ENCODE results near the gene PDS5B. TPM values are rescaled to one million over a fixed set of nuclear protein-coding genes. Genes with fewer than 3 reads are reported as not detected.

The PDS5B gene
- total and polyA plus RNA-seq, 4 donors, result 3.6 to 24.3 (median 12.9) TPM

GRCh38 chr13:32821149-32821688 is 235.0 kb downstream of the PDS5B start:
- H3K9me3 ChIP-seq (ENCODE audit: control insufficient read depth in 4 of 4, low read length in 3 of 4), result no peaks in the 10 kb centered on the region
- TF ChIP-seq HNF4A (conservative IDR thresholded peaks at IDR 0.05) (no peak), RXRA (IDR thresholded peaks at IDR 0.05) (no peak), YY1 (IDR thresholded peaks at IDR 0.05) (no peak), FOXA2 (IDR thresholded peaks at IDR 0.05) (no peak), GABPA (IDR thresholded peaks at IDR 0.05 in 1 of 2, conservative IDR thresholded peaks at IDR 0.05 in 1 of 2) (no peak), NR2F2 (IDR thresholded peaks at IDR 0.05) (no peak), SP1 (IDR thresholded peaks at IDR 0.05) (no peak), RAD21 (IDR thresholded peaks at IDR 0.05) (no peak), EGR1 (IDR thresholded peaks at IDR 0.05; ENCODE audit: low read depth in 2 of 2) (no peak), HNF4G (IDR thresholded peaks at IDR 0.05) (no peak), CTCF (IDR thresholded peaks at IDR 0.05; ENCODE audit: low read depth, low read length, missing input control) (no peak), REST (IDR thresholded peaks at IDR 0.05) (no peak), FOXA1 (IDR thresholded peaks at IDR 0.05) (no peak), JUND (IDR thresholded peaks at IDR 0.05) (no peak), TAF1 (conservative IDR thresholded peaks at IDR 0.05) (no peak), ATF3 (IDR thresholded peaks at IDR 0.05) (no peak)
- TF ChIP-seq, protein P1, sequence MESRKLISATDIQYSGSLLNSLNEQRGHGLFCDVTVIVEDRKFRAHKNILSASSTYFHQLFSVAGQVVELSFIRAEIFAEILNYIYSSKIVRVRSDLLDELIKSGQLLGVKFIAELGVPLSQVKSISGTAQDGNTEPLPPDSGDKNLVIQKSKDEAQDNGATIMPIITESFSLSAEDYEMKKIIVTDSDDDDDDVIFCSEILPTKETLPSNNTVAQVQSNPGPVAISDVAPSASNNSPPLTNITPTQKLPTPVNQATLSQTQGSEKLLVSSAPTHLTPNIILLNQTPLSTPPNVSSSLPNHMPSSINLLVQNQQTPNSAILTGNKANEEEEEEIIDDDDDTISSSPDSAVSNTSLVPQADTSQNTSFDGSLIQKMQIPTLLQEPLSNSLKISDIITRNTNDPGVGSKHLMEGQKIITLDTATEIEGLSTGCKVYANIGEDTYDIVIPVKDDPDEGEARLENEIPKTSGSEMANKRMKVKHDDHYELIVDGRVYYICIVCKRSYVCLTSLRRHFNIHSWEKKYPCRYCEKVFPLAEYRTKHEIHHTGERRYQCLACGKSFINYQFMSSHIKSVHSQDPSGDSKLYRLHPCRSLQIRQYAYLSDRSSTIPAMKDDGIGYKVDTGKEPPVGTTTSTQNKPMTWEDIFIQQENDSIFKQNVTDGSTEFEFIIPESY (IDR thresholded peaks at IDR 0.05), result no peak
- TF ChIP-seq, protein P2, sequence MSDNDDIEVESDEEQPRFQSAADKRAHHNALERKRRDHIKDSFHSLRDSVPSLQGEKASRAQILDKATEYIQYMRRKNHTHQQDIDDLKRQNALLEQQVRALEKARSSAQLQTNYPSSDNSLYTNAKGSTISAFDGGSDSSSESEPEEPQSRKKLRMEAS (IDR thresholded peaks at IDR 0.05), result no peak
- WGBS, result 91% methylated on average over 14 of the region's 14 CpGs
- no peaks in the 10 kb centered on the region for H3K27me3 ChIP-seq (ENCODE audit: control insufficient read depth in 4 of 4, insufficient read depth in 4 of 4, low read length in 3 of 4)
- H3K4me1 ChIP-seq (ENCODE audit: control insufficient read depth in 4 of 4, insufficient read depth in 4 of 4, low read length in 3 of 4), result no peaks in the 10 kb centered on the region
- H3K4me3 ChIP-seq (ENCODE audit: low read depth in 1 of 3, low read length in 3 of 3), result no peak overlapping the region
- H3K9ac ChIP-seq (ENCODE audit: low read depth in 1 of 2, low read length in 2 of 2), result no peak overlapping the region
- DNase-seq (ENCODE audit: low spot score), result no peak
- H3K36me3 ChIP-seq (ENCODE audit: control insufficient read depth in 4 of 4, insufficient read depth in 3 of 4, low read depth in 1 of 4, low read length in 3 of 4), result no peaks in the 10 kb centered on the region
- no peak overlapping the region for H3K27ac ChIP-seq (ENCODE audit: low read depth in 1 of 2, low read length in 2 of 2)

Measured in liver (tissue), 9 donors.